Measurements from ENCODE around the gene ENKD1. TPM values are rescaled to one million over a fixed set of nuclear protein-coding genes. Genes with fewer than 3 reads are reported as not detected.
A peak's percentile ranks its signal among the peaks of the same experiment; 100 is the strongest.

ENKD1 gene
- total and polyA plus RNA-seq, 2 of the 13 experiments (the other 11 are each of a cell fraction or from before 2014, with no cell fraction given), result 10.8 to 20.8 TPM

DNA sequence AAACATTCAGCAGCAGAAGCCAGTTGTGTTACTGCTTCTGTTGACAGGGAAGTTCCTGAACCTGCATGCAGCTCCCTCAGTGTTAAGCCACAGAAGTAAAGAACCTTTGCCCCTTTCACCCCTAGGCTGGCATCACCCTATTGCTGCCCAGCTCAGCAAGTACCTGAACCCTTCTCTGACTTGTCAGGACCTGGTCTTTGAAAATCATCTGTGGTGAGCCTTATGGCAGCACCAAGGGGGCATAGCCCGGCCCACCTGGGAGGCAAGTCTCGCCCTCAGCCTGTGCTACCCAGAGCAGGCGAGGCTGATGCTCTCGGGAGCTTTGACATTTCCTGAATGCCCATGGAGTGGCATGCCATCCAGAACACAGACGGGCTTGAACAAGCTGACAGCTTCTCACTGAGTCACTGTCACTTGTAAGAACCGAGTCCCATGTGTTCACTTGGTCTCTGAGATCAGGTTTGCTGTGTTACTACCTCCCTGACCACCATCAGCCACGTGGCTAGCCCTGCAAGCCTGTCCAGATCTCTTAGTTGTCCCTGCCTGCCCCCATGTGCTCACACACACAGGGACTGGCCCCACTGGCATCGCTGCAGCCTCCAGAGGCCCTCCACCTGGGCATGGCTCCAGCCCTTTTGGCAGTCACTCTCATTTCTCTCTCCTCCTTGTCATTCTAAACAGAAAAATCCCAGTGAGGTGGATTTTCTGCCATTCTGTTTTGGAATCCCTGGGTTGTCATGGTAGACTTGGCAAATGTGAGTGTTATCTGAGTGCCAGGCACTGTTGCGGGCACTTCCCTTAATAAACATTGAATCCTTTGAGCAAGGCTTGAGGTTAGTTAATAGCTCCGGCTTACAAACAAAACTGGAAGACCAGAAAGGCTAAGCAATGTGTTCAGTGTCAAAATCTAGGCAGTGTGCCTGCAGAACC is 24.5 kb downstream of the ENKD1 start:
- Histone ChIP-seq H3K9ac (ENCODE audit: insufficient read depth, low read depth, low read length) (no peak overlapping the region), H3K9me3 (ENCODE audit: low read length) (no peaks in the 10 kb centered on the region), H3K4me1 (ENCODE audit: insufficient read depth, low read length) (peaks cover 17% of the 10 kb centered on the region), H3K36me3 (replicated peaks in 1 of 2; ENCODE audit: control insufficient read depth in 1 of 2, insufficient read depth in 2 of 2, low read length in 2 of 2) (peaks cover 9 to 26% of the 10 kb centered on the region in 2 experiments), H3K27me3 (ENCODE audit: control insufficient read depth in 1 of 2, insufficient read depth in 2 of 2, low read length in 2 of 2) (peaks cover 8 to 22% of the 10 kb centered on the region in 2 experiments), H3K4me2 (ENCODE audit: low read depth, low read length) (no peak overlapping the region), H3K79me2 (ENCODE audit: insufficient read depth, low read length) (no peaks in the 10 kb centered on the region), H2AFZ (ENCODE audit: low read length) (no peak overlapping the region), H3K4me3 (replicated peaks in 1 of 3; ENCODE audit: insufficient read depth in 1 of 3, low read depth in 2 of 3, low read length in 3 of 3) (no peak overlapping the region), H4K20me1 (ENCODE audit: insufficient read depth, low read length) (no peaks in the 10 kb centered on the region), H3K27ac (ENCODE audit: extremely low read length, insufficient read depth, low read length) (no peak overlapping the region)
- in situ Hi-C loops (cut with HindIII; ENCODE audit: extremely low pct_ligation_motif_present, low pct_unique_long_range_greater_than_20kb) (no loop called here), intact Hi-C loops (cut with micrococcal nuclease; ENCODE audit: unreplicated experiment) (loop anchor here (5.0 kb wide), 1 partner anchor 80 kb away; the partner anchor contains the start of gene CTCF)
- FAIRE-seq, result no peak
- BruUV-seq (replicated peaks), result no TSS peak
- CTCF ChIA-PET (ENCODE audit: low intra/inter-chr PET ratio, low total read pairs), result interaction anchor here (1.3 to 6.2 kb wide), 2 partner anchors 96 to 121 kb away, joined by 3 to 52 read pairs; no protein-coding TSS in a partner anchor
- DNase-seq (ENCODE audit: low spot score), result no peak
- TF ChIP-seq SMAD9 (CRISPR knock-in tag; IDR thresholded peaks at IDR 0.05) (no peak), PAXIP1 (CRISPR knock-in tag; conservative IDR thresholded peaks at IDR 0.05) (no peak), ZNF749 (CRISPR knock-in tag; IDR thresholded peaks at IDR 0.05; ENCODE audit: borderline replicate concordance) (no peak), CBX5 (CRISPR knock-in tag; IDR thresholded peaks at IDR 0.05; ENCODE audit: borderline replicate concordance) (no peak), ZNF333 (CRISPR knock-in tag; IDR thresholded peaks at IDR 0.05; ENCODE audit: borderline replicate concordance) (no peak), NR3C1 (CRISPR knock-in tag; IDR thresholded peaks at IDR 0.05) (no peak), GMEB1 (CRISPR knock-in tag; IDR thresholded peaks at IDR 0.05; ENCODE audit: borderline replicate concordance) (no peak), THYN1 (CRISPR knock-in tag; IDR thresholded peaks at IDR 0.05; ENCODE audit: borderline replicate concordance, low read depth) (no peak), MXI1 (IDR thresholded peaks at IDR 0.05; ENCODE audit: borderline replicate concordance, low read depth, low read length) (peak; percentile 32; the same call in 1 of the 3 replicates), MAFK (conservative IDR thresholded peaks at IDR 0.05 in 1 of 2, IDR thresholded peaks at IDR 0.05 in 1 of 2; ENCODE audit: low read length in 2 of 2) (no peak), PREB (CRISPR knock-in tag; IDR thresholded peaks at IDR 0.05) (no peak), MNT (IDR thresholded peaks at IDR 0.05) (peak; percentile 68)
- 51% methylated on average over 8 of the region's 10 CpGs for WGBS (ENCODE audit: low lambda C conversion rate)
- ATAC-seq, result peak; percentile 4
- POLR2A ChIA-PET, result no interaction called here

All from HepG2 (cell line).